HG03175 (cell line): ENCODE data around the gene PEX7.
"Not testable (repeated sequence)": the region's sequence is repeated elsewhere in the genome, so short reads cannot be mapped to it uniquely, and the experiment has no call there.

Experiments used
- ATAC-seq: cut with Tn5 transposase; IDR thresholded peaks from one replicate; pipeline ENCODE4 v1.9.1; 2021; ENCODE audit warnings: mild to moderate bottlenecking, moderate library complexity; ENCODE audit not compliant: unreplicated experiment

Gene PEX7

GRCh38 chr6:136840276-136841001 lies 18.0 kb downstream of the PEX7 start:
- ATAC-seq, result no peak

GRCh38 chr6:136843210-136843609 lies 20.8 kb downstream of the PEX7 start:
- ATAC-seq, result no peak

GRCh38 chr6:136846046-136846445 lies 23.7 kb downstream of the PEX7 start:
- no peak for ATAC-seq

DNA sequence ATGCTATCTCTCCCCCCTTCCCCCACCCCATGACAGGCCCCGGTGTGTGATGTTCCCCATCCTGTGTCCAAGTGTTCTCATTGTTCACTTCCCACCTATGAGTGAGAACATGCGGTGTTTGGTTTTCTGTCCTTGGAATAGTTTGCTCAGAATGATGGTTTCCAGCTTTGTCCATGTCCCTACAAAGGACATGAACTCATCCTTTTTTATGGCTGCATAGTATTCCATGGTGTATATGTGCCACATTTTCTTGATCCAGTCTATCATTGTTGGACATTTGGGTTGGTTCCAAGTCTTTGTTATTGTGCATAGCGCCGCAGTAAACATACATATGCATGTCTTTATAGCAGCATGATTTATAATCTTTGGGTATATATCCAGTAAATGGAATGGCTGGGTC lies 24.1 kb downstream of the PEX7 start:
- ATAC-seq, result not testable (repeated sequence)

DNA sequence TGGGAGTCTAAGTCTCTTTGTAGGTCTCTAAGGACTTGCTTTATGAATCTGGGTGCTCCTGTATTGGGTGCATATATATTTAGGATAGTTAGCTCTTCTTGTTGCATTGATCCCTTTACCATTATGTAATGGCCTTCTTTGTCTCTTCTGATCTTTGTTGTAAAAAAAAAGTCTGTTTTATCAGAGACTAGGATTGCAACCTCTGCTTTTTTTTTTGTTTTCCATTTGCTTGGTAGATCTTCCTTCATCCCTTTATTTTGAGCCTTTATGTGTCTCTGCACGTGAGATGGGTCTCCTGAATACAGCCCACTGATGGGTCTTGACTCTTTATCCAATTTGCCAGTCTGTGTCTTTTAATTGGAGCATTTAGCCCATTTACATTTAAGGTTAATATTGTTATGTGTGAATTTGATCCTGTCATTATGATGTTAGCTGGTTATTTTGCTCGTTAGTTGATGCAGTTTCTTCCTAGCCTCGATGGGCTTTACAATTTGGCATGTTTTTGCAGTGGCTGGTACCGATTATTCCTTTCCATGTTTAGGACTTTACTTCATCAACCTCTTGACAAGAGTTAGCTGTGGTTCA lies 27.7 kb downstream of the PEX7 start:
- ATAC-seq, result not testable (repeated sequence)

DNA sequence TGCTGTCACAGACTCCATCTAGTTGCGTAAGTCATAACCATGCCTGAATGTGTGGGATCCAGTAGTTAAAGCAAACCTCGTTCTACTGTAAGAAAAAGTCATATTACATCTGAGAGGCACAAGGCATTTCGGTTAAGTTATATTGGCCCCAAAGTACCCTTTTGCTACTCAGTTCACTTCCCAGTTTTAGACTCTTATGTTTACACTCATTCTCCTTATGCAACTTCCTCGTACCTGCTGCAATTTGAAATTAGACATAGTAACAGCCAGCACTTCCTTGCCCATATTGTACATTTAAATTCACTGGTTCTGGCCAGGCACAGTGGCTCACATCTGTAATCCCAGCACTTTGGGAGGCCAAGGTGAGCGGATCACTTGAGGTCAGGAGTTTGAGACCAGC lies 37.0 kb downstream of the PEX7 start:
- ATAC-seq, result no peak

- no peak for ATAC-seq
Measured at GRCh38 chr6:136860043-136860442, 37.7 kb downstream of the PEX7 start.

DNA sequence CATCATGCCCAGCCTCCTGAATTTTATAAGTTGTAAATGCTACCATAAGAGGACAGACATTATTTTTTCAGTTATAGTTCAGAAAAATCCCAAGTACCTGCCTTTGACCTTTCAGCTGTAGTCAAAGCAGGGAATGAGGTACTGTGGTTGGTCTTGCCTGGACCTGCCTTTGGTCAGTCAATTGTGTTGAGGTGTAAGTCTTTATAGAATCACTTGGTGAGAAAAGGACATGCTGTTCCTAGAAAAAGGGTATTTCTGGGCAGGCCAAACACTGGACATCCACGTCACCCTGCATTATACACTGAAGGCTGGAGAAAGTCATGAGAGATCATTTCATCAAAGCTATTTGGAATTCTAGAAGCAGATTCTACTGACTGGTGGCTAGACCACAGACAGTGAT lies 40.3 kb downstream of the PEX7 start:
- no peak for ATAC-seq

GRCh38 chr6:136863752-136864151 lies 41.4 kb downstream of the PEX7 start:
- ATAC-seq, result no peak

DNA sequence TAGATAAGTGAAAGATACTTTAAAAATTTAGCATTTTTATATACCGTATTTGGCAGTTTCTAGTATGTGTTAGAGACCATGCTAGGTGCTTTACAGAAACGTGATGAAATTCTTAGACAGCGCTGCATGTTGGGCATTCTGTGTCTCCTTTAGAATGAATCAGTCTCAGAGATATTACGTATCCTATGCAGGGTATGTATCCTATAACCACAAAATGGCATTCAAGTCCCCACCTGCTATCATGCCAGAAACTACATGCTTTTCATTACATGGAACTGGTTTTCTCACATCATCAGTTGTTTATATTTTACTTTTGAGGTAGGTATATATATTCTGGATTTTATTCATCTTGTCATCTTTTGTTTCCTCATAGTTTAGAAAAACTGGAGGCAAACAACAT lies 42.3 kb downstream of the PEX7 start:
- ATAC-seq, result no peak

DNA sequence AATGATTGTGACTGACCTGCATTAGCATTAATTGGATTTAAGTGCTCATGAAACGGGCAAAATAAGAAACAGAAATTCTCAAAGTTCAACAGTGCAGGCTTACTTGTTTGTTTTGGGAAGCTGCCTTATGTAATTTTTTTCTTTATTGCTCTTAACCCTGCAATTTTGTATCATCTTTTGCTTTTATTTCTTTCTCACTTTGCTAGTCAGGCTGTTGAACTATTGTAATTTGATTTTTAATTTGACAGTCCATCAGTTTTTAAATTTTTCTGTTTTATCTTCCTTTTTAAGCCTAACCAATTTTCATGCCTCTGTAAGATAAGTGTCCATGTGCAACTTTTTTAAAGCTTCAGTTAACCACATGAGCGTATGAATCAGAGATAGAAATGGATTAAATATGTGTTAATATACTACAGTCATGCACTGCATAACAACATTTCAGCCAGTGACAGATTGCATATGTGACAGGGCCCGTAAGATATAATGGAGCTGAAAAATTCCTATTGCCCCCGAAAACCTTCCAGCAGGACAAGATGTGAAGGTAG lies 44.6 kb downstream of the PEX7 start:
- no peak for ATAC-seq

DNA sequence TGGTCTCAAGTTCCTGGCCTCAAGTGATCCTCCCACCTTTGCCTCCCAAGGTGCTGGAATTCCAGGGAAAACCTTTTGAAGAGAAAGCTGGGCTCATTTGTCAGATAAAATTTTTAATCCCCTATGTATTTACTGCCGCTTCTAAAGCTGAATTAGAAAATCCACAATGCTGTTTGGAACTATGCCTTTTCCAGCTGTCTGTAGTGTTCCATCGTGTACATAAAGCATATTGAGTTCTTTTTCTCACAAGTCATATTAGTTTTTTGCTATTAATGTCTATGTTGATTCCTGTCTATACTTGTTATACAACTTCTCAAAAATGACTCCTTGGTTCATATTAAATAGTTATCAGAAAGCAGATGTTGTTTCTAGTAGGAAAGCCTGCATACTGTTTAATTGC lies 47.1 kb downstream of the PEX7 start:
- no peak for ATAC-seq

DNA sequence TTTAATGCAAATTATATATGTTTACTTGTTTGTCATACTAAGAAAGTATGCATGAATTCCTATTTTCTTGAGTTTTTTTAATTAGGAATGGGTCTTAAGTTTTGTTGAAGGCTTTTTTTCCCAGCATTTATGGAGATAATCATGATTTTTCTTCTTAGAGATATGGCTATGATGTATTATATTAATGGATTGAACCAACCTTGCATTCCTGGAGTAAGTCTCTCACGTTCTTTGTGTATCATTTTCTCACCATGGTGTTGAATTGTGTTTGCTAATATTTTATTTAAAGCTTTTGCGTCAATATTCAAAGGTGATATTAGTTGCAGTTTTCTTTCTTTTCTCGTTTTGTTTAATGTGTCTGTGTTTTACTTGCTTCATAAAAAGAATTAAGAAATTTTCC lies 51.4 kb downstream of the PEX7 start:
- ATAC-seq, result no peak

DNA sequence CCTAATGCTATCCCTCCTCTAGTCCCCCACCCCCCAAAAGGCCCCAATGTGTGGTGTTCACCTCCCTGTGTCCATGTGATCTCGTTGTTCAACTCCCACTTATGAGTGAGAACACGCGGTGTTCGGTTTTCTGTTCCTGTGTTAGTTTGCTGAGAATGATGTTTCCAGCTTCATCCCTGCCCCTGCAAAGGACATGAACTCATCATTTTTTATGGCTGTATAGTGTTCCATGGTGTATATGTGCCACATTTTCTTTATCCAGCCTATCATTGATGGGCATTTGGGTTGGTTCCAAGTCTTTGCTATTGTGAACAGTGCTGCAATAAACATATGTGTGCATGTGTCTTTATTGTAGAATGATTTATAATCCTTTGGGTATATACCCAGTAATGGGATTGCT lies 54.1 kb downstream of the PEX7 start:
- ATAC-seq, result not testable (repeated sequence)

DNA sequence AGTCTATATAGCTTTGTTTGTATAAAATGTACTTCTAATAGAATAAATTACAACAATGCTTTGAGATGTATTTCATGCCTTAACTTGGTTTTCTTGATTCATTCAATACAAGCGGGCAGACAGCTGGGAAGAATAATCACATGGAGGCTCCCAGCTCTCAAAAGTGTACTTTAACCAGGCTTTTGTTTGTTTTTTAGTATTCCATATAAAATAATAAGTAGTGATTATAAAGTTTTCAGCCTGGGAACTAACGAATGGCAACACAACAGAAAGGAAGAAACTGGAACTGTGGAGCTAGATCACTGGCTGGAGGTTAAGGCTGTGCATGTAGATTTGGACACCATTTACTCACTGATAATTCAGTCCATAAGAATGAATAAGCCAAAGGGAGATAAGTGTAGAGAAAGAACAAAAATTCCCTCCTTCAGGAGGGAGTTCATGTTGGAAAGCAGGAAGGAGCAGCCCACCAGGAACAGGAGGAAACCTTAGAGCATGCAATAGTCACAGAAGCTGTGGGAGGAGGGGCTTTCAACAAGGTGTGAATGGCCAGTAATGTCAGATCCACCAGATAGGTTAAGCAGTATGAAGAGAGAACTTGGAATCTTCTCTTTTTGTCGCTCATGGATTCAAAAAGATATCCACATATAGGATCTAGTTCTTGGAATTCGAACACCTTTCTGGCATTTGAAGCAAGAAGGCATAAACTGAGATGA lies 58.5 kb downstream of the PEX7 start:
- no peak for ATAC-seq

DNA sequence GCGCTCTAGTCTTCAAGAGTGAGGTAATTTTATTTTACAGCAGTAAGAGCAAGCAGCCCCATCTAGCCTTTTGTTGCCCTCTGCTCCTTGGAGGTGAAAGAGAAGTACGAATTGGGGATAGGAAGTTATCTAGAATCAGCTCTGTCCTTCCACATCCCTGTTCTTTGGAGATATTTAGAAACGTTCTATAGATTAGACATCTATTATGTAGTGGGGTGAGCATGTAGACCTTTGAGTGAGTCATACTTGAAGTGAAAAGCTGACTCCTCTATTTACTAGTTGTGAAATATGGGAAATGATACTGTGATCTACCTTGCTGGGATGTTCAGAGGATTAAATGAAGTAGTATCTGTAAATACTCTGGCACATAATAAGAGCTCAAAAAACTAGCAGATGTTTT lies 63.7 kb downstream of the PEX7 start:
- ATAC-seq, result no peak

DNA sequence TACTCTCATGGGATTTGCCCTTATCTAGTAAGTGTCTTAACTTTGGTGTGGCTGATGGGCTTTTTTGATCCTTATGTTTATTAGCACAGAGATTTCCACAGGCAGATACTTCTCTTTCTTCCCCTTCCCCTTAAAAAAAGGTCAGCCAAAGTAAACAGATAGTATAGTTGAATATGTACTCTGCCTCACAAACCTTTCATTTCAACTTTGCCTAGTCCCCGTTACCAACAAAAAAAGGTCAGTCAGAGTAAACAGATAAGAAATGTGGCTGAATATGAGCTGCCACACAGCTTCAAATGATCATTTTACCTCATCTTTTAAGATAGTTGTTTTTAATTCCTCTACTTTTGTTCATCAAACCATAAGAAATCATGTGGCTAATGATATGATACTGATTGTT lies 65.6 kb downstream of the PEX7 start:
- ATAC-seq, result no peak

DNA sequence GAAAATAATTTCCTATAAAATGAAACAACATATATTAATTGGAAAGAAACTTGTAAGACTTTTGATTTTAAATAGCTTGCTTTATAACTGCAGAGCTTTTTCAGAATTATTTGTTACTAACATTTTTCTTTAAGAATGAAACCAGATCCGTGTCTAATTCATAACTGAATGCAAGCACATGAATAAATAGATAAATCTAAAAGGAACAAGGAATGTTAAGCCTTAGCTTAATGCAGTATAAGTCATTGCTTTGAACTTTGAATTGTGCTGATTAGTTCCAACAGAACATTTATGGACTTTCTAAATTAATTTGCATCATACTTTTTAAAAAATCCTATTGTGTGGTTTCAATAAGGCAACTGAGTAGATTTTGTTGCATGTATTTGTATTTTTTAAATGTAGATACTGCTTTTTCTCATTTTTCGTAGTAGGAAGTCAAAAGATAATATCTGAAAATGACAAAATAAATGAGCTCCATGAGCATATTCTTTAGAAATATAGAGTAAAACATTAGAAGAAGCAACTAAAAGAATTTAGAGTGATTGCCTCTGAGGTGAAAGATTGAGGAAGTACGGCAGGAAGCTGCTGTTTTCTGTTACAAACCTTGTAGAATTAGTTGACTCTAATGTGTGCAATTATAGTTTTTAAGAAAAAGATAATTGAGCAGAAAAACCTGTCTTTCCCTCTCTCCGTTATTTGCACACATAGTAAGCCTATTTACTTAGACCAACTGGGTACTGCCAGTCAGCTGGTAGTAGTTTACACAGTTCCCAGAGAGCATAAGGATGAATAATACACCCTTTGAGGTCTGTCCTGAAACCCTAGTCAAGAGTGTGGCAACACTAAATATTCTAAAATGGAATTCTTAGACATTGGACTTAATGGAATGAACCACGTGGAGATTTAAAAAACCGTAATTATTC lies 67.1 kb downstream of the PEX7 start:
- ATAC-seq, result no peak

DNA sequence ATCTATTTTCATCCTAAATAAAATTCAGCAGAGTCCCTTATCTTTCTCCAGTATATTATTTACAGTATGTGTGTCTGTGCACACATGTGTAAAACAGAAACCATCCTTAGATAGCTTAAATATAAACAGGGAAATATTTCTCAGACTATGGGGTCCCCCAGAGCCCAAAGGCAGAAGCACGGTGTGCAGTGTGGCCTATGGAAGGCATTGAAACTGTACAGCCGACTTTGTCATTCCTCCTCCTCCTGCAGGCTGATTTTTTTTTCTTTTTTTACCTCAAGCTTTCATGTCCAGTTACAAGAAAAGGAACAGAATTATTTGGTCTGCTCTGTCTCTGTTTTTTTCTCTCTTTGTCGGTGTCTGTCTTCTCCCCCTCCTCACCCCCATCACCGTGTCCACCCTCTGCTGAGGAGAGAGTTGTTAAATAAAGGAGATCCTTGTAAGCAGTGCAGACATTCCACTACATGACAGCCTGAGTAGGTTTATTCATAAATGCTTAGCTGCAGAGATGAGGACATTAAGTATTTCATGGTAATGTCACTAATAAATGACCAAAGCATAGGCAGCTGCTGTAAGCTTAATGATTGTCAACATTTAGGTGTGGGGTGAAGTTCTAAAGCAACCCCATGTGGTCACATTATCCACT lies 67.9 kb downstream of the PEX7 start:
- ATAC-seq, result no peak

- no peak for ATAC-seq
Measured at GRCh38 chr6:136890986-136891385, 68.6 kb downstream of the PEX7 start.
